HCT116 (cell line): ENCODE measurements around the gene DAPK1. TPM values are rescaled to one million over a fixed set of nuclear protein-coding genes. Genes with fewer than 3 reads are reported as not detected.

Source experiments
- ATAC-seq: fragments of 200-7000 bp; cut with Tn5 transposase; 2 replicates; pipeline ENCODE4 v1.9.1; 2020; ENCODE audit warnings: mild to moderate bottlenecking, moderate library complexity
- BruUV-seq: library from RNA; stranded (reverse); fragments of 400-500 nt; replicated peaks from 2 replicates; lab custom pipeline; 2021; lab: Mats Ljungman, UMichigan
- CTCF ChIA-PET: fragments of 300-600 bp; sonication (Branson Sonifier 250); formaldehyde crosslinking; loops from one replicate; lab custom pipeline; 2021; ENCODE audit warnings: antibody characterized with exemption; lab: Charles Lee
- POLR2A ChIA-PET: fragments of 300-600, 350-600 bp; sonication (Branson Sonifier 250); formaldehyde crosslinking; loops from one replicate; lab custom pipeline; 2021; ENCODE audit warnings: antibody characterized with exemption; lab: Charles Lee
- RAD21 ChIA-PET, 2 experiments: fragments of 300-600 bp; sonication (Branson Sonifier 250); formaldehyde crosslinking; loops; one replicate each; lab custom pipeline; 2023; ENCODE audit warnings: low total read pairs in 2 of 2; ENCODE audit not compliant: uncharacterized antibody in 2 of 2, unreplicated experiment in 2 of 2, low non-redundant PET in 1 of 2; lab: Charles Lee
- DNase-seq: peaks from one replicate; pipeline ENCODE4 v3.0.0-alpha.2; 2010; ENCODE audit warnings: low read depth, low spot score
- H2AFZ ChIP-seq: fragments of 200-600 bp; shearing (Covaris generic), sonication (generic); 2 replicates; pipeline ENCODE4 v1.6.1; 2017; ENCODE audit warnings: low read depth, mixed run types, mixed read lengths, antibody characterized with exemption, low read length; ENCODE audit not compliant: poor library complexity, severe bottlenecking
- H3K27ac ChIP-seq: 2 replicates; pipeline ENCODE4 v1.5.1; 2012; ENCODE audit warnings: low read depth, low read length
- H3K27me3 ChIP-seq: fragments of 200-600 bp; sonication (generic); 2 replicates; pipeline ENCODE4 v1.6.1; 2016; ENCODE audit warnings: mixed run types, low read length, mixed read lengths; ENCODE audit not compliant: insufficient read depth
- H3K36me3 ChIP-seq, 2 experiments: fragments of 200-500 bp in 1 of 2; fragments of 200-600 bp in 1 of 2; sonication (Bioruptor generic) in 1 of 2; sonication (generic) in 1 of 2; 2 replicates each; pipeline versions ENCODE4 v1.5.1 to v1.6.1; 2014 to 2016; ENCODE audit warnings: low read length in 2 of 2, inconsistent platforms in 1 of 2, mixed read lengths in 1 of 2, mixed run types in 1 of 2; ENCODE audit not compliant: insufficient read depth in 2 of 2, control insufficient read depth in 1 of 2
- H3K4me1 ChIP-seq, 2 experiments: fragments of 200-600 bp in 1 of 2; sonication (generic) in 1 of 2; 2 replicates each; pipeline versions ENCODE4 v1.5.1 to v1.6.1; 2012 to 2017; ENCODE audit warnings: low read length in 2 of 2, inconsistent platforms in 1 of 2, mild to moderate bottlenecking in 1 of 2, mixed read lengths in 1 of 2, mixed run types in 1 of 2, moderate library complexity in 1 of 2; ENCODE audit not compliant: insufficient read depth in 2 of 2, control insufficient read depth in 1 of 2
- H3K4me2 ChIP-seq: fragments of 200-600 bp; sonication (generic); 2 replicates; pipeline ENCODE4 v1.6.1; 2017; ENCODE audit warnings: mixed run types, low read length, mixed read lengths
- H3K4me3 ChIP-seq, 2 experiments: fragments of 200-600 bp in 1 of 2; sonication (generic) in 1 of 2; replicated peaks in 1 of 2; 2 replicates each; pipeline ENCODE4 v1.5.1; 2011 to 2016; ENCODE audit warnings: low read length in 2 of 2, control low read depth in 1 of 2, low read depth in 1 of 2, mild to moderate bottlenecking in 1 of 2, mixed read lengths in 1 of 2, mixed run types in 1 of 2
- H3K79me2 ChIP-seq: fragments of 200-600 bp; sonication (generic); 2 replicates; pipeline ENCODE4 v1.6.1; 2017; ENCODE audit warnings: mild to moderate bottlenecking, mixed run types, low read length, moderate library complexity, mixed read lengths; ENCODE audit not compliant: insufficient read depth
- H3K9ac ChIP-seq: fragments of 200-600 bp; sonication (generic); 2 replicates; pipeline ENCODE4 v1.6.1; 2016; ENCODE audit warnings: low read length, mixed read lengths
- H3K9me2 ChIP-seq: fragments of 200-600 bp; sonication (generic), shearing (Covaris generic); 2 replicates; pipeline ENCODE4 v1.6.1; 2017; ENCODE audit warnings: mixed run types, mild to moderate bottlenecking, moderate library complexity; ENCODE audit not compliant: insufficient read depth
- H3K9me3 ChIP-seq, 2 experiments: fragments of 200-500 bp in 1 of 2; fragments of 200-600 bp in 1 of 2; sonication (Bioruptor generic) in 1 of 2; sonication (generic) in 1 of 2; 2 replicates each; pipeline ENCODE4 v1.6.1; 2014 to 2017; ENCODE audit warnings: low read length in 2 of 2, mixed read lengths in 2 of 2, inconsistent platforms in 1 of 2, low read depth in 1 of 2, mild to moderate bottlenecking in 1 of 2, mixed run types in 1 of 2, moderate library complexity in 1 of 2; ENCODE audit not compliant: control insufficient read depth in 1 of 2, insufficient read depth in 1 of 2
- H4K20me1 ChIP-seq: fragments of 200-600 bp; sonication (generic), shearing (Covaris generic); 2 replicates; pipeline ENCODE4 v1.6.1; 2017; ENCODE audit warnings: mixed run types, mild to moderate bottlenecking, moderate library complexity; ENCODE audit not compliant: insufficient read depth
- CBX3 ChIP-seq: IDR thresholded peaks from 2 replicates; pipeline ENCODE4 v1.6.1; 2012; ENCODE audit warnings: low read depth
- CEBPB ChIP-seq: IDR thresholded peaks from 2 replicates; pipeline ENCODE4 v1.6.1; 2012; ENCODE audit warnings: low read depth
- EZH2 ChIP-seq: fragments of 200-600 bp; sonication (generic); IDR thresholded peaks from 2 replicates; pipeline ENCODE4 v1.6.1; 2017; ENCODE audit warnings: antibody characterized with exemption, mixed run types
- EZH2phosphoT487 ChIP-seq: fragments of 200-600 bp; IDR thresholded peaks from 2 replicates; pipeline ENCODE4 v1.6.1; 2018; ENCODE audit warnings: antibody characterized with exemption, borderline replicate concordance
- FOSL1 ChIP-seq: IDR thresholded peaks from 2 replicates; pipeline ENCODE4 v1.6.1; 2012; ENCODE audit warnings: low read depth
- JUND ChIP-seq: IDR thresholded peaks from 2 replicates; pipeline ENCODE4 v1.6.1; 2012
- POLR2A ChIP-seq: IDR thresholded peaks from 2 replicates; pipeline ENCODE4 v1.7.0; 2011; ENCODE audit warnings: borderline replicate concordance; ENCODE audit not compliant: insufficient read depth, insufficient read length; ENCODE audit errors: extremely low read depth
- RAD21 ChIP-seq: IDR thresholded peaks from 2 replicates; pipeline ENCODE4 v1.6.1; 2012; ENCODE audit warnings: low read depth, mild to moderate bottlenecking
- SIN3A ChIP-seq: IDR thresholded peaks from 2 replicates; pipeline ENCODE4 v1.6.1; 2012; ENCODE audit warnings: low read depth
- ZFX ChIP-seq: fragments of 450-650 bp; IDR thresholded peaks from 2 replicates; pipeline ENCODE4 v1.6.1; 2017
- intact Hi-C: fragments of 100-400 bp; cut with micrococcal nuclease; formaldehyde crosslinking; loops from 2 replicates; pipeline ENCODE4 v1.10.0; 2022
- total RNA-seq: library from RNA; stranded (reverse); gene quantifications from one replicate; pipeline ENCODE4 v1.2.1, GENCODE V29; 2021; ENCODE audit not compliant: unreplicated experiment
- TF ChIP-seq, protein P1 (sequence below): IDR thresholded peaks from 2 replicates; pipeline ENCODE4 v1.6.1; 2011; ENCODE audit warnings: mild to moderate bottlenecking, low read length, moderate library complexity; ENCODE audit not compliant: insufficient replicate concordance; ENCODE audit errors: extremely low read depth

DAPK1 gene
- total RNA-seq, 1 experiment from 2014 or later = 5.6 TPM

DNA sequence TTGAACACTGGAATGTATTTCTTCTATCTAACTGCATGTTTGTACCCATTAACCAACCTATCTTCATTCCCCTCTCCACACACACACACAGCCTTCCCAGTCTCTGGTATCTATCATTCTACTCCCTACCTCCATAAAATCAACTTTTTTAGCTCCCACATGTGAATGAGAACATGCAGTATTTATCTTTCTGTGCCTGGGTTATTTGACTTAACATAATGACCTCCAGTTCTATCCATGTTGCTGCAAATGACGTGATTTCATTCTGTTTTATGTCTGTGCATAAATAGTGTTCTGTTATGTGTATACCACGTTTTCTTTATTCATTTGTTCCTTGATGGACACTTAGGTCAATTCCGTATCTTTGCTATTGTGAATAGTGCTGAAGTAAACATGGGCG, 189.5 kb downstream of the DAPK1 start:
- Histone ChIP-seq H3K4me3 (no peak overlapping the region), H3K4me2 (no peak overlapping the region), H3K9me3 (no peaks in the 10 kb centered on the region), H4K20me1 (no peaks in the 10 kb centered on the region), H3K27ac (no peak overlapping the region), H3K36me3 (no peaks in the 10 kb centered on the region), H3K79me2 (no peaks in the 10 kb centered on the region), H2AFZ (no peak overlapping the region), H3K4me1 (peaks cover 0 to 4% of the 10 kb centered on the region in 2 experiments; a peak in 1 of 4 replicates)
- intact Hi-C loops = loop anchor here (10.0 kb wide), 1 partner anchor 1318 kb away; no protein-coding TSS in a partner anchor
- DNase-seq = no peak
- POLR2A ChIA-PET = no interaction called here
- no peak for TF ChIP-seq POLR2A
- TF ChIP-seq RAD21 = no peak
- no peak for TF ChIP-seq EZH2
- TF ChIP-seq CBX3 = no peak
- no peak for TF ChIP-seq FOSL1
- TF ChIP-seq JUND = no peak
- no peak for TF ChIP-seq CEBPB
- TF ChIP-seq SIN3A = no peak
- no peak for TF ChIP-seq EZH2phosphoT487
- no peak for TF ChIP-seq ZFX
- TF ChIP-seq, all 23 proteins: peak for 0
- ChIA-PET RAD21 (no interaction called here), CTCF (no interaction called here)
- ATAC-seq = no peak
- Histone ChIP-seq H3K27me3 (no peaks in the 10 kb centered on the region), H3K9me2 (no peaks in the 10 kb centered on the region), H3K9ac (no peak overlapping the region)
- no TSS peak for BruUV-seq

DNA sequence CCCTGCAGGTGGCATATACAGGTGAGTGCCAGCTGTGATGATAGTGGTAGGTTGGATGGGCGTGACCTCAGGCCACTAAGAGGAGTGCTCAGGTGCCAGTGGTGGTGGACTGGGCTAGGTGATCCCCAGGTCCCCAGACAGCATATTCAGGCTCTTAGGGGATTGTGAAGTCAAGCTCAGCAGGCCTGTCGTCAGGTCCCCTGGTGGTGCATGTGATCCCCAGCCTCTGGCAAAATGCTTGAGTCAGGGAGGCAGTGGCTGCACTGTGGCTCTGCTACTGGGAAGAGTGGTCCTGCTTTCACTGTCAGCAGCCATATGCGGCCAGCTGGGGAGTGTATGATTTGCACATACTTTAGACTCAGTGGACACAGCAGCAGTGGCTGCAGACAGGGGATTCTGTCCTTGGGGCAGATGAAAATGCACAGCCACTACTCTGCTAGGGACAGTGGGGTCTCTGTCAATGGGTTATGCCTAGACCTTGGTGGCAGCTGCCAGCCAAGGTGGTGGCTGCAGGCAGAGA, 196.6 kb downstream of the DAPK1 start:
- Histone ChIP-seq H4K20me1 (no peaks in the 10 kb centered on the region), H3K9me2 (no peaks in the 10 kb centered on the region), H2AFZ (no peak overlapping the region), H3K79me2 (no peaks in the 10 kb centered on the region), H3K4me1 (no peaks in the 10 kb centered on the region), H3K4me3 (no peak overlapping the region), H3K4me2 (no peak overlapping the region), H3K9me3 (no peaks in the 10 kb centered on the region), H3K36me3 (no peaks in the 10 kb centered on the region), H3K9ac (no peak overlapping the region), H3K27ac (no peak overlapping the region), H3K27me3 (no peaks in the 10 kb centered on the region)
- ATAC-seq (no peak), DNase-seq (no peak)
- intact Hi-C loops = no loop called here
- ChIA-PET CTCF (no interaction called here), POLR2A (no interaction called here), RAD21 (no interaction called here)
- BruUV-seq = no TSS peak
- TF ChIP-seq SIN3A = no peak
- TF ChIP-seq, protein P1, sequence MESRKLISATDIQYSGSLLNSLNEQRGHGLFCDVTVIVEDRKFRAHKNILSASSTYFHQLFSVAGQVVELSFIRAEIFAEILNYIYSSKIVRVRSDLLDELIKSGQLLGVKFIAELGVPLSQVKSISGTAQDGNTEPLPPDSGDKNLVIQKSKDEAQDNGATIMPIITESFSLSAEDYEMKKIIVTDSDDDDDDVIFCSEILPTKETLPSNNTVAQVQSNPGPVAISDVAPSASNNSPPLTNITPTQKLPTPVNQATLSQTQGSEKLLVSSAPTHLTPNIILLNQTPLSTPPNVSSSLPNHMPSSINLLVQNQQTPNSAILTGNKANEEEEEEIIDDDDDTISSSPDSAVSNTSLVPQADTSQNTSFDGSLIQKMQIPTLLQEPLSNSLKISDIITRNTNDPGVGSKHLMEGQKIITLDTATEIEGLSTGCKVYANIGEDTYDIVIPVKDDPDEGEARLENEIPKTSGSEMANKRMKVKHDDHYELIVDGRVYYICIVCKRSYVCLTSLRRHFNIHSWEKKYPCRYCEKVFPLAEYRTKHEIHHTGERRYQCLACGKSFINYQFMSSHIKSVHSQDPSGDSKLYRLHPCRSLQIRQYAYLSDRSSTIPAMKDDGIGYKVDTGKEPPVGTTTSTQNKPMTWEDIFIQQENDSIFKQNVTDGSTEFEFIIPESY = no peak
